Measurements from ENCODE around the gene FBN1. TPM values are rescaled to one million over a fixed set of nuclear protein-coding genes. Genes with fewer than 3 reads are reported as not detected.

FBN1 gene
- total and polyA plus RNA-seq, 2 of the 13 experiments (the other 11 are each of a cell fraction or from before 2014, with no cell fraction given), result 1.5 to 3.0 TPM

DNA sequence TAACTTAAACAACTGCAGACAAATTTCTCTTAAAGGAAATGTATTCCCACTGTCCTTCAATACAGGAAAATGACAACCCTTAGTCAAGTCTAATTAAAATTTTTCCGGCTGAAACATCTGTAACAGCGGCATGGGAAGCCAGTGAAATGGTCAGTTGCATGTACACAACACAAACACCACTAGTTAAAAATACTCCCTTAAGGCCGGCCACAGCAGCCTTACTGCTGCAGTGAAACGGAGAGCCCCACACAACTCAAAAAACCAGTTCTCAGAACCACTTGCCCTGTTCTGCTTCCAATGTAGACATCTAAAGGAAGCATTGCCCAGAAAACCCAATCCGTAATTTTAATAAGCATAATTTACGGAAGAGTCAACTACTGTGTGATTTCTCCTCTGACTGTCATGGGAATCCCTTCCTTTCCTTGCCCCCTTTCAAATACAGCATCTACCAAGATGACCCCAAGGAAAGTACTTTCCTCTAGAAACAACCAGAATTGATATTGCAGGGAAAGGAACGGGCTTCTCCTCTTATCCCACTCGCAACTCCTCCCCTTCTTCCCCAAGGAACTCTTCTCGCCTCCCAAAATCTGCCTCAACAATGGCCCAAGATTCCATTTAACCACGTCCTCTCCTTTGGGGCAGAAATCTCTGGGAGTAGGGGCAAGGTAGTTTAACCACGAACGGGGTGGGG is 1.6 kb downstream of the FBN1 start:
- Histone ChIP-seq H3K79me2 (ENCODE audit: insufficient read depth, low read length) (no peaks in the 10 kb centered on the region), H4K20me1 (ENCODE audit: insufficient read depth, low read length) (no peaks in the 10 kb centered on the region), H3K36me3 (replicated peaks in 1 of 2; ENCODE audit: control insufficient read depth in 1 of 2, insufficient read depth in 2 of 2, low read length in 2 of 2) (no peaks in the 10 kb centered on the region), H3K27ac (ENCODE audit: extremely low read length, insufficient read depth, low read length) (no peak overlapping the region), H3K9ac (ENCODE audit: insufficient read depth, low read depth, low read length) (no peak overlapping the region), H3K4me2 (ENCODE audit: low read depth, low read length) (peak overlapping the region; percentile 72; the same call in 1 of the 2 replicates), H3K4me3 (replicated peaks in 1 of 3; ENCODE audit: insufficient read depth in 1 of 3, low read depth in 2 of 3, low read length in 3 of 3) (0 out of 6 replicates have a peak overlapping the region, but pooled peaks of 1 of the 3 experiments have one; percentile 74), H3K9me3 (ENCODE audit: low read length) (no peaks in the 10 kb centered on the region), H3K4me1 (ENCODE audit: insufficient read depth, low read length) (no peaks in the 10 kb centered on the region), H3K27me3 (ENCODE audit: control insufficient read depth in 1 of 2, insufficient read depth in 2 of 2, low read length in 2 of 2) (peaks cover 2 to 29% of the 10 kb centered on the region in 2 experiments), H2AFZ (ENCODE audit: low read length) (no peak overlapping the region)
- POLR2A ChIA-PET, result no interaction called here
- ATAC-seq (no peak), FAIRE-seq (no peak), DNase-seq (ENCODE audit: low spot score) (no peak)
- no TSS peak for BruUV-seq (replicated peaks)
- 71% methylated on average over 12 of the region's 12 CpGs for WGBS (ENCODE audit: low lambda C conversion rate)
- CTCF ChIA-PET (ENCODE audit: low intra/inter-chr PET ratio, low total read pairs), result no interaction called here
- in situ Hi-C loops (cut with HindIII; ENCODE audit: extremely low pct_ligation_motif_present, low pct_unique_long_range_greater_than_20kb) (no loop called here), intact Hi-C loops (cut with micrococcal nuclease; ENCODE audit: unreplicated experiment) (loop anchor here (5.0 to 10.0 kb wide), 2 partner anchors 161 to 287 kb away; no protein-coding TSS in a partner anchor)
- TF ChIP-seq HMG20A (CRISPR knock-in tag; IDR thresholded peaks at IDR 0.05; ENCODE audit: borderline replicate concordance) (no peak), ZNF670 (CRISPR knock-in tag; IDR thresholded peaks at IDR 0.05; ENCODE audit: borderline replicate concordance) (no peak), ZNF331 (CRISPR knock-in tag; IDR thresholded peaks at IDR 0.05) (no peak), ZFP90 (CRISPR knock-in tag; IDR thresholded peaks at IDR 0.05; ENCODE audit: borderline replicate concordance) (no peak), TP53 (CRISPR knock-in tag; conservative IDR thresholded peaks at IDR 0.05) (no peak), GATAD1 (CRISPR knock-in tag; IDR thresholded peaks at IDR 0.05) (no peak), ZEB1 (IDR thresholded peaks at IDR 0.05; ENCODE audit: insufficient replicate concordance, low read depth) (no peak), ZNF136 (CRISPR knock-in tag; IDR thresholded peaks at IDR 0.05; ENCODE audit: low read depth) (no peak), NFKB2 (CRISPR knock-in tag; IDR thresholded peaks at IDR 0.05; ENCODE audit: borderline replicate concordance) (no peak)
- TF ChIP-seq, protein P1, sequence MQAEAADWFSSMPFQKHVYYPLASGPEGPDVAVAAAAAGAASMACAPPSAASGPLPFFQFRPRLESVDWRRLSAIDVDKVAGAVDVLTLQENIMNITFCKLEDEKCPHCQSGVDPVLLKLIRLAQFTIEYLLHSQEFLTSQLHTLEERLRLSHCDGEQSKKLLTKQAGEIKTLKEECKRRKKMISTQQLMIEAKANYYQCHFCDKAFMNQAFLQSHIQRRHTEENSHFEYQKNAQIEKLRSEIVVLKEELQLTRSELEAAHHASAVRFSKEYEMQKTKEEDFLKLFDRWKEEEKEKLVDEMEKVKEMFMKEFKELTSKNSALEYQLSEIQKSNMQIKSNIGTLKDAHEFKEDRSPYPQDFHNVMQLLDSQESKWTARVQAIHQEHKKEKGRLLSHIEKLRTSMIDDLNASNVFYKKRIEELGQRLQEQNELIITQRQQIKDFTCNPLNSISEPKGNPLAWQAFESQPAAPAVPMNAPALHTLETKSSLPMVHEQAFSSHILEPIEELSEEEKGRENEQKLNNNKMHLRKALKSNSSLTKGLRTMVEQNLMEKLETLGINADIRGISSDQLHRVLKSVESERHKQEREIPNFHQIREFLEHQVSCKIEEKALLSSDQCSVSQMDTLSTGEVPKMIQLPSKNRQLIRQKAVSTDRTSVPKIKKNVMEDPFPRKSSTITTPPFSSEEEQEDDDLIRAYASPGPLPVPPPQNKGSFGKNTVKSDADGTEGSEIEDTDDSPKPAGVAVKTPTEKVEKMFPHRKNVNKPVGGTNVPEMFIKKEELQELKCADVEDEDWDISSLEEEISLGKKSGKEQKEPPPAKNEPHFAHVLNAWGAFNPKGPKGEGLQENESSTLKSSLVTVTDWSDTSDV (CRISPR knock-in tag; IDR thresholded peaks at IDR 0.05), result no peak
- TF ChIP-seq, protein P2, sequence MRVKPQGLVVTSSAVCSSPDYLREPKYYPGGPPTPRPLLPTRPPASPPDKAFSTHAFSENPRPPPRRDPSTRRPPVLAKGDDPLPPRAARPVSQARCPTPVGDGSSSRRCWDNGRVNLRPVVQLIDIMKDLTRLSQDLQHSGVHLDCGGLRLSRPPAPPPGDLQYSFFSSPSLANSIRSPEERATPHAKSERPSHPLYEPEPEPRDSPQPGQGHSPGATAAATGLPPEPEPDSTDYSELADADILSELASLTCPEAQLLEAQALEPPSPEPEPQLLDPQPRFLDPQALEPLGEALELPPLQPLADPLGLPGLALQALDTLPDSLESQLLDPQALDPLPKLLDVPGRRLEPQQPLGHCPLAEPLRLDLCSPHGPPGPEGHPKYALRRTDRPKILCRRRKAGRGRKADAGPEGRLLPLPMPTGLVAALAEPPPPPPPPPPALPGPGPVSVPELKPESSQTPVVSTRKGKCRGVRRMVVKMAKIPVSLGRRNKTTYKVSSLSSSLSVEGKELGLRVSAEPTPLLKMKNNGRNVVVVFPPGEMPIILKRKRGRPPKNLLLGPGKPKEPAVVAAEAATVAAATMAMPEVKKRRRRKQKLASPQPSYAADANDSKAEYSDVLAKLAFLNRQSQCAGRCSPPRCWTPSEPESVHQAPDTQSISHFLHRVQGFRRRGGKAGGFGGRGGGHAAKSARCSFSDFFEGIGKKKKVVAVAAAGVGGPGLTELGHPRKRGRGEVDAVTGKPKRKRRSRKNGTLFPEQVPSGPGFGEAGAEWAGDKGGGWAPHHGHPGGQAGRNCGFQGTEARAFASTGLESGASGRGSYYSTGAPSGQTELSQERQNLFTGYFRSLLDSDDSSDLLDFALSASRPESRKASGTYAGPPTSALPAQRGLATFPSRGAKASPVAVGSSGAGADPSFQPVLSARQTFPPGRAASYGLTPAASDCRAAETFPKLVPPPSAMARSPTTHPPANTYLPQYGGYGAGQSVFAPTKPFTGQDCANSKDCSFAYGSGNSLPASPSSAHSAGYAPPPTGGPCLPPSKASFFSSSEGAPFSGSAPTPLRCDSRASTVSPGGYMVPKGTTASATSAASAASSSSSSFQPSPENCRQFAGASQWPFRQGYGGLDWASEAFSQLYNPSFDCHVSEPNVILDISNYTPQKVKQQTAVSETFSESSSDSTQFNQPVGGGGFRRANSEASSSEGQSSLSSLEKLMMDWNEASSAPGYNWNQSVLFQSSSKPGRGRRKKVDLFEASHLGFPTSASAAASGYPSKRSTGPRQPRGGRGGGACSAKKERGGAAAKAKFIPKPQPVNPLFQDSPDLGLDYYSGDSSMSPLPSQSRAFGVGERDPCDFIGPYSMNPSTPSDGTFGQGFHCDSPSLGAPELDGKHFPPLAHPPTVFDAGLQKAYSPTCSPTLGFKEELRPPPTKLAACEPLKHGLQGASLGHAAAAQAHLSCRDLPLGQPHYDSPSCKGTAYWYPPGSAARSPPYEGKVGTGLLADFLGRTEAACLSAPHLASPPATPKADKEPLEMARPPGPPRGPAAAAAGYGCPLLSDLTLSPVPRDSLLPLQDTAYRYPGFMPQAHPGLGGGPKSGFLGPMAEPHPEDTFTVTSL (CRISPR knock-in tag; IDR thresholded peaks at IDR 0.05; ENCODE audit: borderline replicate concordance), result no peak
- TF ChIP-seq, protein P3, sequence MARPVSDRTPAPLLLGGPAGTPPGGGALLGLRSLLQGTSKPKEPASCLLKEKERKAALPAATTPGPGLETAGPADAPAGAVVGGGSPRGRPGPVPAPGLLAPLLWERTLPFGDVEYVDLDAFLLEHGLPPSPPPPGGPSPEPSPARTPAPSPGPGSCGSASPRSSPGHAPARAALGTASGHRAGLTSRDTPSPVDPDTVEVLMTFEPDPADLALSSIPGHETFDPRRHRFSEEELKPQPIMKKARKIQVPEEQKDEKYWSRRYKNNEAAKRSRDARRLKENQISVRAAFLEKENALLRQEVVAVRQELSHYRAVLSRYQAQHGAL (CRISPR knock-in tag; IDR thresholded peaks at IDR 0.05; ENCODE audit: not compliant biosample characterization), result no peak
